ENCODE measurements around the gene ASCL5.

ASCL5 gene

DNA sequence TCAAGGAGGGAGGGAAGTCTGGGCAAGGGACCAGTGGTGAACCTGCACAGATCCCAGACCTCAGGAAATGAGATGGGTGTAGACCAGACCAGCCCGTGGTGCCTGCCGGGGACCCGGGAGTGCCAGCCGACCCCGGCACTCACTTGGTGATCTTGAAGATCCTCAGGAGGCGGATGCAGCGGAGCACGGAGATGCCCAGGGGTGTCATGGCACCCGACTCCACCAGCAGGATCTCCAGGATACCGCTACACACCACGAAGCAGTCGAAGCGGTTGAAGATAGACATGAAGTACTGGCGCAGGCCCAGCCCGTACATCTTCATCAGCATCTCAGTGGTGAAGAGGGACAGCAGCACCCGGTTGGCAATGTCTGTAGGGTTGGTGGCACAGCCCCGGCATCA, 49.2 kb downstream of the ASCL5 start:
- DNase-seq, result no peak

DNA sequence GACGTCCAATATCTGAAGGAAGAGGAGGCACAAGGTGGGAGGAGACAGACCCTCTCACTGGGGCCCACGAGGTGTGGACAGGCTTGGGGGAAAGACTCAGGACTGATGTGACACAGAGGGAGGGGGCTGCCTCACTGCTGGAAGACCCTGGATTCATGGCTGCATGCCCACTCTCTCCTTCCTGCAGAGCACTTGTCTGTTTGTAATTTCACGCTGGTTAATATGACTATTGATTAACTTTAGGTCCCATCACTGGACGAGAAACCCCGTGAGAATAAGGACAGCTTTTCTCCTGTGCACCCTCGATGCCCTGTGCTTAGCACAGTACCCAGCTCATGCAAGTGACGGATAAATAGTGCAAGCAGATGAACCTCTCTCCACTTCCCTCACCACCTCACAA, 49.9 kb downstream of the ASCL5 start:
- no peak for DNase-seq

DNA sequence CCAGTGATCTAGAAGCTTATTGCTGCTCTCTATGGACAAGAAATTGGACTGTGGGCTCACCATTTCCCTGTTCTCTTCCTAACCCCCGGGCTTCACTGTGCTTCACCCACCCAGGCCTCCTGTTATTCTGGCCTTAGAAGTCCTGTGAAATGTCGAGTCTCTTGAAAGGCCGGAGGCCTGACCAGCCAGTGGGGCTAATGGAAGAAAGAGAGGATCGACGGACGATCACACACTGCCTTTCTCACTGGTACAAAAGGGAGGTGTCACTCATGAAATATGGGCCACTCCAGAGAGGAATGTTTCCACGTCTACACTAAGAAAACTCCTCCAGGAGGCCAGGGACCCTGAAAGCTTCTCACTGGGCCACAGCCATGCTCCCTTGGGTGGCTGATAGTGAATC, 50.9 kb downstream of the ASCL5 start:
- DNase-seq, result no peak

DNA sequence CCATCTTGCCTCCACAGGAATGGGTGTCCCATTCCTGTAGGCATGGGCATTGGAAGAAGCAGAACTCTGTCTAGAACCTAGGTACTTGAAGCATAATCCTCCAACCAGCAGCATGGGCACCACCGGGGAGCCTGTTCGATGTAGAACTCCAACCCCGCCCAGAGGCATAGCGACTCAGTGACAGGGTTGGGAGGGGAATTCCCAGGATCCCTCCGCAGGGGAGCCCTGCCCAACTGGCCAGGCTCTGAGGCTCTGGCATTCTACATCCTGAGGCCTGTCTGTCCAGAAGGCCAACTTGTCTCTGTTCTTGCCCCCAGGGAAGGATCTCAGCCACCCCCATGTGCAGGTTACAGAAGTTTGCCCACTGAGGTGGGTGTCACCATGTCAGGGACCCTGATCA, 53.0 kb downstream of the ASCL5 start:
- no peak for DNase-seq

DNA sequence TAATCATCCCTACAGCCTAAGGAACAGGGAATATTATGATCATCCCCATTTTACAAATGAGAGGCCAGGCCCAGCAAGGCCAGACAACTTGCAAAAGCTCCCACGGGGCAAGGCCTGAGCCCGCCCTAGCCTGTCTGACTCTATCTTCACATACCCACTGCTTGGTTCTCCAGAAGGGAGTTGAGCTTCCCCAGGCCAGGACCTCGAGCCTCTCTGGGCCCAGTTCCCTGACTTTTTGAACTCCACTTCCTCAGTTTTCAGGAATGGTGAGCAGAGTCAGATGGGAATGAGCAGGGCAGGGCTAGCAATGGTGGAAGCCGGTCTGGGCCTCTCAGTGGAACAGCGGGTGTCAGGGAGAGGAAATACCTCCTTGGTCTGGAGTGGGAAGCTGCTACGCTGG, 54.1 kb downstream of the ASCL5 start:
- no peak for DNase-seq

DNA sequence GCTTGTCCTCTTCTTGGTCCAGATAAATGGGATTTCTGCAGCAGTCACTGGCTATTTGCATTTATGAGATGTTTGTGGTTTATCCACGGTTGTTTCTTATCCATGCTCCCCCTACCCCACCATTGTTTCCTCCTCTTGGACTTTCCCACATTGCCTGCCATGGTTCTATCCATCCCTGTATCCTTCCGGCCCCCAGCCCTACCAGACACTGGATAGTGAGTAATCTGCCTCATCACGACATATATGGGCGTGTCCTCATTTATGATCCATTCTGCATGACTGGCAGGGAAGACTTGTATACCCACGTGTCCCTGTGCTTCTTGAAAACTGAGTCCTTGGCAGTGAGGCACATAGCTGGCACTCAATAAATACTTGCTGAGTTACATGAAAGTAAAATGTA, 54.8 kb downstream of the ASCL5 start:
- no peak for DNase-seq

DNA sequence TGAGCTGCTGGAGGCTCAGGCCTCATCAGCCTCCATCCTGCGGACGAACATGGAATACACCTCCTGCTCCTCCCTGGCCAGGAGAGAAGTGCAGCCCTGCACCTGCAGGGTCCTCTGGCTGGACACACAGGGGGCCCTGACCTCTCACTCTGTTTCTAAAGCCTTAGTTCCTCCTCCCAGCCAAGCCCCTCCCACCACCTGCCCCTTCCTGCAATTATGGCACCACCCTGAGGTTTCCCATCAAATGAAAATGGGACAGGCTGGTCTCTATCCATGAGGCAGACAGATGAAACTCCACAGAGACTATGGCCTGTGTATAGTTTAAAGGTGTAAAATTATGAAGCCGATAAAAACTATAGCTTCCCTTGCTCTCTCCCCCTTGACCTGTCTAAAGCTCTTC, 57.3 kb downstream of the ASCL5 start:
- no peak for DNase-seq

DNA sequence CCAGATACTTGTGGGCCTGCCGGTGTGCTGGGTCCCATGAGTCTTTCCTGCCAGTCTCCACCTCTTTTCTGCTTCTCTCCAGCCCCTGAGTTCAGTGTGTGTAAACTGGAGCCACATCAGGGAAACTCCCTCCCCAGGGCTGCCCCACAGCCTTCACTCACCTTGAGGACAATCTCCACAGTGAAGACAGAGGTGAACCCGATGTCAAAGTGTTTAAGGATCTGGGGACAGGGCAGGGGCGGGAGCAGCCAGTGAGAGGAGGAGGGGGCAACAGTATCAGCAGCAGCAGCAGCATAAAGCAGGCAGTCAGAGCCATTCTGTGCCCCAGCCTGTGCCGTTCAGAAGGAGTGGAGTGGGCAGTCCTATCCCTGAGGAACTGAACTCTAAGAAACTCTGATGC, 58.0 kb downstream of the ASCL5 start:
- DNase-seq, result no peak

DNA sequence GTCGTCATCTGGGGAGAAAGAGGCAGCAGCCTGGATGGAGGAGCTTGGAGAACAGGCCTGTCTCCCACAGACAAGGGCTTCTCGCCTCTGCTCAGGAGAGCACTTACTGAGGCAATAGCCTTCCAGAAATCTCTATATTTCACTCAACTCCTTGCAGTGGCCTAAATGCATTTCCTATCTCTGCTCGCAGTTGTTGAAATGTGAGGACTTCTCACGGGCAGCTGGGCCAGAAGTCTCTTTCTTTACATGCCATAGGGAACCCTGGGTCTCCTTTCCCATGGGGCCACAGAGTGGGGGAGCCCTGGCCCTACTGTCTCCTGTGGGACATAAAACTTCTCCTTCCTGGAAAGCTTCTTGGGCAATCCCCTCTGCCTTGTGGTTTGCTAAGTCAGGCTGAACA, 60.0 kb downstream of the ASCL5 start:
- no peak for DNase-seq

DNA sequence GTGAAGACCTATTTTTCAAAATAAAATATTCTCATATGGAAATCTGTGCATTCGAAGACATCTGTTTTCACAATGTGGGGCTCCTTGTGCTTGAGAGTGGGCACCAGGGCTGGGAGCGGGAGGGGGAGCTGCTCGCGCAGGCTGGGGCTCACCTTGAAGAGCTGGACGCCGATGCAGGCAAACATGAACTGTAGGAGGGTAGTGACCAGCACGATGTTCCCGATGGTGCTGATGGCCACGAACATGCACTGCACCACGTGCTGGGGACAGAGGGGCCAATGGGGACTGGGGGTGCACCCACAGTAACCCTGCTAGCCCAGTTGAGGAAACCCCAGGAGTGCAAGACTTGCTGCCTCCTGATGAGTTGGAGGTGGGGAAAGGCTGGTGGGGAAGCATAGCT, 61.3 kb downstream of the ASCL5 start:
- no peak for DNase-seq

DNA sequence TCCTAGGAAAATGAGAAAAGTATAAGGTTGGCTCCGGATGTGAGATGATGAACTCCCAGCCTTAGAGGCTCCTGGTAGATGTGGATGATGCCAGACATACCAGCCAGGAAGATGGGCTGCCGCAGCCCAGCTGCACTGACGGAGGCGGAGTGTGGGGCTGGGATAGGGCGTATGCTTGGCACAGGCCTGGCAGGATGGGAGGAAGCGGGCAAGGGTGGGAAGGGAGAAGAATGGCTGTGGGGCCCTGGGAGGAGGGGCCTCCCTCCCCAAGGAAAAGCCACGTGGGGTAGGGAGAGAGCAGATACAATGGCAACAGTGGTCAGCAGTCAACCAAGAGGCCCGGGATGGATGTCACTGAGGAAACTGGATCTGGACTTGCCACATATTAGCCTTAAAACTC, 62.2 kb downstream of the ASCL5 start:
- DNase-seq, result no peak
